H1 (cell line): ENCODE measurements around the gene CROCC2. TPM values are rescaled to one million over a fixed set of nuclear protein-coding genes. Genes with fewer than 3 reads are reported as not detected.

Experiments used
- CTCF ChIA-PET: fragments of 300-600 bp; sonication (Branson Sonifier 250); formaldehyde crosslinking; loops from one replicate; lab custom pipeline; 2021; ENCODE audit not compliant: partially characterized antibody; lab: Charles Lee
- POLR2A ChIA-PET: fragments of 300-600 bp; sonication (Branson Sonifier 250); formaldehyde crosslinking; loops from one replicate; lab custom pipeline; 2021; ENCODE audit warnings: inconsistent platforms; ENCODE audit not compliant: partially characterized antibody; lab: Charles Lee
- DNase-seq, 2 experiments: peaks; one replicate each; pipeline versions ENCODE4 v3.0.0 to v3.0.0-alpha.2; 2010 to 2022; ENCODE audit warnings: low spot score in 2 of 2, low read depth in 1 of 2, mixed read lengths in 1 of 2
- FAIRE-seq: peaks from 2 replicates; lab custom pipeline; 2011; peaks lifted over from hg19 to GRCh38; lab: Jason Lieb, UNC
- H2AFZ ChIP-seq: 2 replicates; pipeline ENCODE4 v1.8.1; 2012; ENCODE audit warnings: low read length, inconsistent platforms
- H2AK5ac ChIP-seq: 2 replicates; pipeline ENCODE4 v1.6.1; 2013; ENCODE audit warnings: low read depth, low read length
- H2BK120ac ChIP-seq: replicated peaks from 2 replicates; pipeline ENCODE3; 2013; ENCODE audit warnings: low read depth, low read length, inconsistent platforms
- H2BK12ac ChIP-seq: 2 replicates; pipeline ENCODE4 v1.6.1; 2013; ENCODE audit warnings: low read depth, low read length
- H2BK15ac ChIP-seq: 2 replicates; pipeline ENCODE4 v1.6.1; 2013; ENCODE audit warnings: low read length
- H2BK20ac ChIP-seq: 2 replicates; pipeline ENCODE4 v1.6.1; 2013; ENCODE audit warnings: low read length
- H2BK5ac ChIP-seq: 2 replicates; pipeline ENCODE4 v1.6.1; 2013; ENCODE audit warnings: low read depth, low read length
- H3K14ac ChIP-seq: 2 replicates; pipeline ENCODE4 v1.6.1; 2013; ENCODE audit warnings: inconsistent platforms; ENCODE audit not compliant: insufficient read length
- H3K18ac ChIP-seq: 2 replicates; pipeline ENCODE4 v1.6.1; 2013; ENCODE audit warnings: low read length; ENCODE audit errors: extremely low read depth
- H3K23ac ChIP-seq: 2 replicates; pipeline ENCODE4 v1.6.1; 2013; ENCODE audit warnings: inconsistent platforms; ENCODE audit not compliant: insufficient read length
- H3K23me2 ChIP-seq: 2 replicates; pipeline ENCODE4 v1.6.1; 2013; ENCODE audit warnings: low read depth, low read length
- H3K27ac ChIP-seq: 2 replicates; pipeline ENCODE4 v1.6.1; 2011; ENCODE audit warnings: low read depth, low read length, inconsistent platforms
- H3K27me3 ChIP-seq, 4 experiments: replicated peaks in 1 of 4; 1 replicate in 1 of 4; 2 replicates in 3 of 4; pipeline versions ENCODE4 v1.6.1 to v1.8.1; 2011 to 2013; ENCODE audit warnings: low read length in 3 of 4, mild to moderate bottlenecking in 3 of 4, inconsistent platforms in 2 of 4, mixed read lengths in 2 of 4, moderate library complexity in 1 of 4; ENCODE audit not compliant: control insufficient read depth in 3 of 4, insufficient read depth in 3 of 4; ENCODE audit errors: extremely low read depth in 1 of 4
- H3K36me3 ChIP-seq, 4 experiments: 2 replicates each; pipeline versions ENCODE4 v1.6.1 to v1.8.1; 2011 to 2013; ENCODE audit warnings: mild to moderate bottlenecking in 4 of 4, low read length in 3 of 4, moderate library complexity in 2 of 4, control low read depth in 1 of 4, inconsistent platforms in 1 of 4; ENCODE audit not compliant: insufficient read depth in 4 of 4, control insufficient read depth in 2 of 4
- H3K4ac ChIP-seq: replicated peaks from 2 replicates; pipeline ENCODE3; 2013; ENCODE audit warnings: low read length, low read depth, mixed read lengths, inconsistent platforms; ENCODE audit not compliant: insufficient read length
- H3K4me1 ChIP-seq, 4 experiments: replicated peaks in 1 of 4; 1 replicate in 1 of 4; 2 replicates in 3 of 4; pipeline versions ENCODE4 v1.6.1 to v1.8.1; 2011 to 2013; ENCODE audit warnings: low read length in 3 of 4, inconsistent platforms in 2 of 4, mixed read lengths in 1 of 4; ENCODE audit not compliant: insufficient read depth in 4 of 4, control insufficient read depth in 3 of 4
- H3K4me2 ChIP-seq, 2 experiments: 2 replicates each; pipeline versions ENCODE4 v1.6.1 to v1.8.1; 2011 to 2013; ENCODE audit warnings: low read depth in 2 of 2, low read length in 2 of 2, control low read depth in 1 of 2, inconsistent platforms in 1 of 2, mild to moderate bottlenecking in 1 of 2; ENCODE audit not compliant: insufficient read depth in 1 of 2
- H3K4me3 ChIP-seq, 4 experiments: fragments of 200-600, 300-600 bp in 1 of 4; sonication (generic), shearing (Covaris generic), sonication (Bioruptor Twin) in 1 of 4; 2 replicates each; pipeline versions ENCODE4 v1.5.1 to v1.8.1; 2011 to 2016; ENCODE audit warnings: low read length in 4 of 4, low read depth in 3 of 4, control low read depth in 2 of 4, inconsistent platforms in 2 of 4, mild to moderate bottlenecking in 2 of 4, mixed read lengths in 1 of 4, moderate library complexity in 1 of 4; ENCODE audit not compliant: insufficient read depth in 2 of 4; ENCODE audit errors: extremely low read depth in 1 of 4
- H3K56ac ChIP-seq: replicated peaks from 2 replicates; pipeline ENCODE3; 2013; ENCODE audit warnings: low read depth, mild to moderate bottlenecking, mixed read lengths, low read length, inconsistent platforms; ENCODE audit not compliant: insufficient read length
- H3K79me1 ChIP-seq: 2 replicates; pipeline ENCODE4 v1.6.1; 2013; ENCODE audit warnings: low read depth, low read length, control low read depth
- H3K79me2 ChIP-seq, 2 experiments: 2 replicates each; pipeline versions ENCODE4 v1.6.1 to v1.8.1; 2012 to 2013; ENCODE audit warnings: low read length in 2 of 2, mild to moderate bottlenecking in 2 of 2, inconsistent platforms in 1 of 2; ENCODE audit not compliant: insufficient read depth in 2 of 2, control insufficient read depth in 1 of 2
- H3K9ac ChIP-seq, 4 experiments: replicated peaks in 1 of 4; 1 replicate in 1 of 4; 2 replicates in 3 of 4; pipeline versions ENCODE4 v1.6.1 to v1.8.1; 2011 to 2013; ENCODE audit warnings: low read depth in 3 of 4, low read length in 3 of 4, control low read depth in 2 of 4, mild to moderate bottlenecking in 2 of 4, moderate library complexity in 2 of 4, inconsistent platforms in 1 of 4; ENCODE audit errors: extremely low read depth in 1 of 4
- H3K9me3 ChIP-seq, 2 experiments: 2 replicates each; pipeline versions ENCODE4 v1.6.1 to v1.8.1; 2012 to 2013; ENCODE audit warnings: mild to moderate bottlenecking in 2 of 2, moderate library complexity in 2 of 2, control low read depth in 1 of 2, inconsistent platforms in 1 of 2, low read depth in 1 of 2, low read length in 1 of 2, mixed read lengths in 1 of 2; ENCODE audit not compliant: insufficient read depth in 2 of 2
- H4K20me1 ChIP-seq, 2 experiments: replicated peaks in 1 of 2; 2 replicates each; pipeline versions ENCODE3 to v1.8.1; 2011 to 2013; ENCODE audit warnings: inconsistent platforms in 2 of 2, low read length in 2 of 2, mild to moderate bottlenecking in 1 of 2; ENCODE audit not compliant: insufficient read depth in 2 of 2, control insufficient read depth in 1 of 2
- H4K5ac ChIP-seq: 2 replicates; pipeline ENCODE4 v1.6.1; 2013; ENCODE audit warnings: low read length, low read depth, mixed read lengths, inconsistent platforms; ENCODE audit not compliant: insufficient read length
- H4K8ac ChIP-seq: 2 replicates; pipeline ENCODE4 v1.8.0; 2013; ENCODE audit warnings: mild to moderate bottlenecking, moderate library complexity, low read length, inconsistent platforms; ENCODE audit not compliant: insufficient read depth; ENCODE audit errors: extremely low read depth
- H4K91ac ChIP-seq: replicated peaks from 2 replicates; pipeline ENCODE3; 2013; ENCODE audit warnings: low read length, mixed read lengths, inconsistent platforms; ENCODE audit not compliant: insufficient read length
- CTBP2 ChIP-seq: IDR thresholded peaks from 2 replicates; pipeline ENCODE4 v1.7.0; 2011; ENCODE audit warnings: borderline replicate concordance, mild to moderate bottlenecking, moderate library complexity, mixed read lengths, low read length; ENCODE audit not compliant: insufficient read depth, insufficient read length
- JUN ChIP-seq: IDR thresholded peaks from 2 replicates; pipeline ENCODE4 v1.6.1; 2011; ENCODE audit warnings: low read depth, mild to moderate bottlenecking, improper control_type of control experiment, low read length
- NANOG ChIP-seq: IDR thresholded peaks from 2 replicates; pipeline ENCODE4 v1.6.1; 2011; ENCODE audit warnings: low read length, low read depth, mild to moderate bottlenecking, inconsistent platforms; ENCODE audit not compliant: insufficient read depth, poor library complexity, severe bottlenecking
- TBP ChIP-seq: IDR thresholded peaks from 2 replicates; pipeline ENCODE4 v1.6.1; 2011; ENCODE audit warnings: low read depth, low read length, improper control_type of control experiment
- WGBS, 2 experiments: shearing (Covaris generic) in 1 of 2; methylation state at CpG; one replicate each; pipeline versions ENCODE4 v1.1.6 to v1.1.7; 2013 to 2015; ENCODE audit warnings: low lambda C conversion rate in 2 of 2, mixed read lengths in 2 of 2, inconsistent platforms in 1 of 2, low coverage in 1 of 2, missing lambda C conversion rate in 1 of 2; ENCODE audit not compliant: insufficient replicate concordance in 2 of 2, insufficient coverage in 1 of 2, insufficient read length in 1 of 2; ENCODE audit errors: extremely low coverage in 1 of 2, missing lambda C conversion rate in 1 of 2; 5-methylcytosine and 5-hydroxymethylcytosine counted together
- polyA plus RNA-seq, 7 experiments: library from polyadenylated mRNA; depleted of rRNA in 3 of 7; stranded (reverse) in 5 of 7; unstranded in 2 of 7; fragments of >200 nt in 5 of 7; fragments of 200-250 nt in 2 of 7; gene quantifications; 1 replicate in 5 of 7; 2 replicates in 1 of 7; 4 replicates in 1 of 7; pipeline versions ENCODE4 v1.2.1 to v1.2.3, GENCODE V29; 2011 to 2013; ENCODE audit warnings: missing spikeins in 2 of 7, mixed read lengths in 2 of 7
- total RNA-seq: library from RNA; stranded (reverse); fragmentation: NEBNext Ultra II Directional; extraction: Animal tissue kit (Norgen Biotek cat#: 25700); gene quantifications from 2 replicates; pipeline ENCODE4 v1.2.1, GENCODE V29; 2021
- TF ChIP-seq, protein P1 (sequence below): IDR thresholded peaks from 2 replicates; pipeline ENCODE4 v1.6.1; 2012; ENCODE audit warnings: low read length, inconsistent platforms
- TF ChIP-seq, protein P2 (sequence below), 3 experiments: IDR thresholded peaks; 1 replicate in 2 of 3; 2 replicates in 1 of 3; pipeline versions ENCODE4 v1.5.1 to v1.6.1; 2011; ENCODE audit warnings: low read length in 3 of 3, mild to moderate bottlenecking in 3 of 3, inconsistent platforms in 2 of 3, low read depth in 1 of 3, moderate library complexity in 1 of 3; ENCODE audit not compliant: insufficient read depth in 1 of 3; ENCODE audit errors: control extremely low read depth in 1 of 3

The CROCC2 gene
- total and polyA plus RNA-seq, 2 of the 8 experiments (the other 6 are each of a cell fraction or from before 2014, with no cell fraction given), result not detected

DNA sequence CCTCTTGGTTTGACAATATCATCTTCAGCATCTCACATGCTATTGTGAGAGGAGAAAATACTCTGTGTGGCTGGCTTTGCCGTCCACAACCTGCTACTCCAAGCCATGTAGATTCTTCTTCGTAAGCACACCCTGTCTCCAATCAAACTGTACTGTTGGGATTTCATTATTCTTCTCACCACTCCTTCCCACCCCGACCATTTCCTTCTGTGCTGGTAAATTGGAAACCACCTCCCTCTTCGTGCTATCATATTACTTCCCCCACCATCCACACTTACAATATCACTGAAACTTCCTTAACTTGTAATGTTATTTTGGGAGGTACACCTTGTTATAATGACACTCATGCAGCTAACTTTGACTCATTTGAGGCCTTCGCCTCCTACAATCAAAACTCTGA lies 40.7 kb upstream of the CROCC2 start:
- H3K56ac ChIP-seq, result no peak overlapping the region
- no peak overlapping the region for H2BK15ac ChIP-seq
- H4K5ac ChIP-seq, result no peak overlapping the region
- CTCF ChIA-PET, result interaction anchor here (0.7 to 3.8 kb wide), 5 partner anchors 8 to 136 kb away, joined by 5 to 15 read pairs (median 7); no protein-coding TSS in a partner anchor
- H4K91ac ChIP-seq, result no peak overlapping the region
- H3K79me2 ChIP-seq, result no peaks in the 10 kb centered on the region
- no peaks in the 10 kb centered on the region for H4K20me1 ChIP-seq
- H3K14ac ChIP-seq, result no peak overlapping the region
- H3K36me3 ChIP-seq, result no peaks in the 10 kb centered on the region
- no peak overlapping the region for H3K4me3 ChIP-seq
- no peak overlapping the region for H3K27ac ChIP-seq
- no peak overlapping the region for H3K4ac ChIP-seq
- H2AFZ ChIP-seq, result no peak overlapping the region
- H2BK120ac ChIP-seq, result no peak overlapping the region
- H2BK5ac ChIP-seq, result no peak overlapping the region
- H4K8ac ChIP-seq, result no peak overlapping the region
- no peak overlapping the region; the same call in 1 of the 2 replicates for H2BK12ac ChIP-seq
- POLR2A ChIA-PET, result no interaction called here
- no peaks in the 10 kb centered on the region for H3K9me3 ChIP-seq
- no peaks in the 10 kb centered on the region for H3K79me1 ChIP-seq
- no peak overlapping the region for H2BK20ac ChIP-seq
- no peak for FAIRE-seq
- no peak for DNase-seq
- H2AK5ac ChIP-seq, result no peak overlapping the region
- H3K9ac ChIP-seq, result no peak overlapping the region
- no peak overlapping the region for H3K4me2 ChIP-seq
- no peaks in the 10 kb centered on the region for H3K23me2 ChIP-seq
- no peaks in the 10 kb centered on the region for H3K27me3 ChIP-seq
- no peak overlapping the region for H3K18ac ChIP-seq
- H3K23ac ChIP-seq, result no peak overlapping the region
- 90% methylated on average over 5 of the region's 5 CpGs; no CpG with 5 or more reads in 1 of the 2 experiments for WGBS, 2 experiments
- H3K4me1 ChIP-seq, result no peaks in the 10 kb centered on the region
- no peak for TF ChIP-seq JUN
- no peak for TF ChIP-seq NANOG
- TF ChIP-seq, protein P1, sequence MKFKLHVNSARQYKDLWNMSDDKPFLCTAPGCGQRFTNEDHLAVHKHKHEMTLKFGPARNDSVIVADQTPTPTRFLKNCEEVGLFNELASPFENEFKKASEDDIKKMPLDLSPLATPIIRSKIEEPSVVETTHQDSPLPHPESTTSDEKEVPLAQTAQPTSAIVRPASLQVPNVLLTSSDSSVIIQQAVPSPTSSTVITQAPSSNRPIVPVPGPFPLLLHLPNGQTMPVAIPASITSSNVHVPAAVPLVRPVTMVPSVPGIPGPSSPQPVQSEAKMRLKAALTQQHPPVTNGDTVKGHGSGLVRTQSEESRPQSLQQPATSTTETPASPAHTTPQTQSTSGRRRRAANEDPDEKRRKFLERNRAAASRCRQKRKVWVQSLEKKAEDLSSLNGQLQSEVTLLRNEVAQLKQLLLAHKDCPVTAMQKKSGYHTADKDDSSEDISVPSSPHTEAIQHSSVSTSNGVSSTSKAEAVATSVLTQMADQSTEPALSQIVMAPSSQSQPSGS, result no peak
- TF ChIP-seq, protein P2, sequence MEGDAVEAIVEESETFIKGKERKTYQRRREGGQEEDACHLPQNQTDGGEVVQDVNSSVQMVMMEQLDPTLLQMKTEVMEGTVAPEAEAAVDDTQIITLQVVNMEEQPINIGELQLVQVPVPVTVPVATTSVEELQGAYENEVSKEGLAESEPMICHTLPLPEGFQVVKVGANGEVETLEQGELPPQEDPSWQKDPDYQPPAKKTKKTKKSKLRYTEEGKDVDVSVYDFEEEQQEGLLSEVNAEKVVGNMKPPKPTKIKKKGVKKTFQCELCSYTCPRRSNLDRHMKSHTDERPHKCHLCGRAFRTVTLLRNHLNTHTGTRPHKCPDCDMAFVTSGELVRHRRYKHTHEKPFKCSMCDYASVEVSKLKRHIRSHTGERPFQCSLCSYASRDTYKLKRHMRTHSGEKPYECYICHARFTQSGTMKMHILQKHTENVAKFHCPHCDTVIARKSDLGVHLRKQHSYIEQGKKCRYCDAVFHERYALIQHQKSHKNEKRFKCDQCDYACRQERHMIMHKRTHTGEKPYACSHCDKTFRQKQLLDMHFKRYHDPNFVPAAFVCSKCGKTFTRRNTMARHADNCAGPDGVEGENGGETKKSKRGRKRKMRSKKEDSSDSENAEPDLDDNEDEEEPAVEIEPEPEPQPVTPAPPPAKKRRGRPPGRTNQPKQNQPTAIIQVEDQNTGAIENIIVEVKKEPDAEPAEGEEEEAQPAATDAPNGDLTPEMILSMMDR (IDR thresholded peaks at IDR 0.05; ENCODE audit: control extremely low read depth in 1 of 3, insufficient read depth in 1 of 3, low read depth in 1 of 3, low read length in 3 of 3), result no peak
- no peak for TF ChIP-seq CTBP2
- TF ChIP-seq TBP, result no peak
